Neural crest cell (in vitro differentiated cells): Measurements from ENCODE around the gene MAP3K19. TPM values are rescaled to one million over a fixed set of nuclear protein-coding genes. Genes with fewer than 3 reads are reported as not detected.

Source experiments
- DNase-seq: peaks from one replicate; pipeline ENCODE4 v3.0.0; 2021; ENCODE audit warnings: low read depth, mixed read lengths, low spot score
- H3K27ac Mint-ChIP-seq: one replicate; pipeline ENCODE4 v1.8.0; 2021; ENCODE audit warnings: mild to moderate bottlenecking, mixed read lengths; ENCODE audit not compliant: unreplicated experiment
- H3K27me3 Mint-ChIP-seq: 2 replicates; pipeline ENCODE4 v1.8.0; 2021; ENCODE audit warnings: low read depth, mild to moderate bottlenecking, mixed read lengths
- H3K36me3 Mint-ChIP-seq: 2 replicates; pipeline ENCODE4 v1.8.0; 2021; ENCODE audit warnings: low read depth, mild to moderate bottlenecking, mixed read lengths
- H3K4me1 Mint-ChIP-seq: 2 replicates; pipeline ENCODE4 v1.8.0; 2021; ENCODE audit warnings: mixed read lengths
- H3K4me3 Mint-ChIP-seq: one replicate; pipeline ENCODE4 v1.8.0; 2021; ENCODE audit warnings: mild to moderate bottlenecking, mixed read lengths
- H3K9me3 Mint-ChIP-seq: 2 replicates; pipeline ENCODE4 v1.8.0; 2021; ENCODE audit warnings: mixed read lengths
- total RNA-seq: library from RNA; stranded (reverse); gene quantifications from 2 replicates; pipeline ENCODE4 v1.2.1, GENCODE V29; 2021
- TF ChIP-seq, protein P1 (sequence below): fragments of 200-600 bp; sonication (generic); conservative IDR thresholded peaks from 2 replicates; pipeline ENCODE4 v1.5.0; 2021; ENCODE audit warnings: antibody characterized with exemption, mild to moderate bottlenecking

Gene MAP3K19
- total RNA-seq, 1 donor from 2014 or later: not detected

DNA sequence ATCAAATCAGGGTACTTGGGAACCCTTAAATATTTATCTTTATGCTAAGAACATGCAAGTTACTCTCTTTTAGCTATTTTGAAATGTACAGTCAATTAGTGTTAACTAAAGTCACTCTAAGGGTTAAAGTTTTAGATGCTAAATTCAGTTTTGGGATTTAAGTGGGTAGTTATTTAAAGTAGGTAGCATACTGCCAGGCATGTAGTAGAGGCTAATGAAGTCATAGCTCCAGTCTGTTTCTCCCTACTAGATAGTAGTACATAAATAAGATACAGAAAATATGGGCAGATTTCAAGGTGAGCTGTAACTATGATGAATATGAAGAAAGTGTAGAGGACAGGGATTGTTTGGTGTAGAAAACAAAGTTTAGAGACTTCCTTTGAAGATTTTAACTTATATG, 12.3 kb upstream of the MAP3K19 start:
- H3K36me3 Mint-ChIP-seq: peaks cover 34% of the 10 kb centered on the region
- H3K9me3 Mint-ChIP-seq: no peaks in the 10 kb centered on the region
- no peaks in the 10 kb centered on the region for H3K4me1 Mint-ChIP-seq
- no peak overlapping the region for H3K4me3 Mint-ChIP-seq
- no peak for DNase-seq
- no peaks in the 10 kb centered on the region for H3K27me3 Mint-ChIP-seq
- TF ChIP-seq, protein P1, sequence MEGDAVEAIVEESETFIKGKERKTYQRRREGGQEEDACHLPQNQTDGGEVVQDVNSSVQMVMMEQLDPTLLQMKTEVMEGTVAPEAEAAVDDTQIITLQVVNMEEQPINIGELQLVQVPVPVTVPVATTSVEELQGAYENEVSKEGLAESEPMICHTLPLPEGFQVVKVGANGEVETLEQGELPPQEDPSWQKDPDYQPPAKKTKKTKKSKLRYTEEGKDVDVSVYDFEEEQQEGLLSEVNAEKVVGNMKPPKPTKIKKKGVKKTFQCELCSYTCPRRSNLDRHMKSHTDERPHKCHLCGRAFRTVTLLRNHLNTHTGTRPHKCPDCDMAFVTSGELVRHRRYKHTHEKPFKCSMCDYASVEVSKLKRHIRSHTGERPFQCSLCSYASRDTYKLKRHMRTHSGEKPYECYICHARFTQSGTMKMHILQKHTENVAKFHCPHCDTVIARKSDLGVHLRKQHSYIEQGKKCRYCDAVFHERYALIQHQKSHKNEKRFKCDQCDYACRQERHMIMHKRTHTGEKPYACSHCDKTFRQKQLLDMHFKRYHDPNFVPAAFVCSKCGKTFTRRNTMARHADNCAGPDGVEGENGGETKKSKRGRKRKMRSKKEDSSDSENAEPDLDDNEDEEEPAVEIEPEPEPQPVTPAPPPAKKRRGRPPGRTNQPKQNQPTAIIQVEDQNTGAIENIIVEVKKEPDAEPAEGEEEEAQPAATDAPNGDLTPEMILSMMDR: no peak
- no peak overlapping the region for H3K27ac Mint-ChIP-seq

DNA sequence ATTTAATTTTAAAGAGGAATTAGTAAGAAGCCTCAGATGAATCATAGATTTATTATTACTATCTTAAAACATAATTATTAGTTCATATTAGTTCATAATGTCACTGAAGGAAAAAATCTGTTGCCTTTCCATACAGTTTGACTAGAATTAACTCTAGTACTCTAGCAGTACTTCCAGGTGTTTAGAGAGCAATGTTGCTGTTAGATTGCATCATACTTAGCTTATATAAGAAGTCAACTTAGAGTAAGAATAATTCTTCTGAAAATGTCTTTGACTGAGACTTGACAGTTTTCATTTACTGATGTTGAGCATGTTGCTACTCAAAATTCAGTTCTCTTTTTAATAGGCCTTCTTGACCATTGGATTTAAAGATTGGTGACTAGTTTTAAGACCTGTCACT, 9.5 kb upstream of the MAP3K19 start:
- peak overlapping the region; percentile 51 for H3K4me3 Mint-ChIP-seq
- DNase-seq: no peak
- TF ChIP-seq, protein P1: no peak
- no peak overlapping the region for H3K27ac Mint-ChIP-seq
- peaks cover 20% of the 10 kb centered on the region for H3K4me1 Mint-ChIP-seq
- peaks cover 14% of the 10 kb centered on the region for H3K36me3 Mint-ChIP-seq
- H3K27me3 Mint-ChIP-seq: no peaks in the 10 kb centered on the region
- no peaks in the 10 kb centered on the region for H3K9me3 Mint-ChIP-seq

DNA sequence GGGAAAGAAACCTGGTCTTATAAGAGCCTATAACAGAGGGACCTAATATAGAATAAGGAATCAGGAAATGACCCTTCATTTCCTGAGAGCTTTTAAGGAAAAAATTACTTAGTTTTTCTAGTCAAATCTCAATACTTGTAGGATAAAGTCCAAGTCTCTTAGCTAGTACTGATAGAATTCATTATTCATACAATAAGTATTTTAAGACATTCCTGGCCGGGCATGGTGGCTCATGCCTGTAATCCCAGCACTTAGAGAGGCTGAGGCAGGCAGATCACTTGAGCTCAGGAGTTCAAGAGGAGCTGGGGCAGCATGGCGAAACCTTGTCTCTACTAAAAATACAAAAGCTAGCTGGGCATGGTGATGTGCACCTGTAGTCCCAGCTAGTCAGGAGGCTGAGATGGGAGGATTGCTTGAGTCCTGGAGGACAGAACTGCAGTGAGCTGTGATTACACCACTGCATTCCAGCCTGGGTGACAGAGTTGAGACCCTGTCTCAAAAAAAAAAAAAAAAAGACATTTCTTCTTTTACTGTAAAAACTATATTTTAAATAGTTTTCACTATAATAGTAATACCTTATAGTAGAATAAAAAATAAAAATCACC, 8.0 kb upstream of the MAP3K19 start:
- peaks cover 5% of the 10 kb centered on the region for H3K36me3 Mint-ChIP-seq
- H3K9me3 Mint-ChIP-seq: no peaks in the 10 kb centered on the region
- DNase-seq: no peak
- H3K4me3 Mint-ChIP-seq: peak overlapping the region; percentile 35
- no peaks in the 10 kb centered on the region for H3K27me3 Mint-ChIP-seq
- peaks cover 21% of the 10 kb centered on the region for H3K4me1 Mint-ChIP-seq
- H3K27ac Mint-ChIP-seq: no peak overlapping the region
- TF ChIP-seq, protein P1: no peak

DNA sequence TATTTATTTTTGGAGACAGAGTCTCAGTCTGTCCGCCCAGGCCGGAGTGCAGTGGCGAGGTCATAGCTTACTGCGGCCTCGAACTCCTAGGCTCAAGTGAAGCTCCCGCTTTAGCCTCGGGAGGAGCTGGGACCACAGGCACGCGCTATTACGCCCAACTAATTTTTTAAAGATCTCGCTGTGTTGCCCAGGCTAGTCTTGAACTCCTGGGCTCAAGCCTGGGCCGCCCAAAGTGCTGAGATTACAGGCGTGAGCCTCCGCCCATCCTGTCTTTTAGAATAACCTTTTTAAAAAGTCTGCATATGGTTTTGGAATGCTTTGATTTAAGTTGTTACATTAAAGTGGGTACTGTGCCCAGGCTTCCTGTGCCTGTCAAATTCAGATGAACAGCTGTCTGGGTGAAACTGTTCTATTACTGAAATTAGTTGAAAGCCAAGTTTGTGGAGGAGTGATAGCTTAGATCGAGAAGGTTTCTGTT, 5.8 kb upstream of the MAP3K19 start:
- TF ChIP-seq, protein P1: no peak
- no peaks in the 10 kb centered on the region for H3K9me3 Mint-ChIP-seq
- peaks cover 26% of the 10 kb centered on the region for H3K4me1 Mint-ChIP-seq
- peaks cover 2% of the 10 kb centered on the region for H3K36me3 Mint-ChIP-seq
- H3K4me3 Mint-ChIP-seq: peak overlapping the region; percentile 97
- H3K27ac Mint-ChIP-seq: peak overlapping the region; percentile 99
- no peaks in the 10 kb centered on the region for H3K27me3 Mint-ChIP-seq
- DNase-seq: no peak

DNA sequence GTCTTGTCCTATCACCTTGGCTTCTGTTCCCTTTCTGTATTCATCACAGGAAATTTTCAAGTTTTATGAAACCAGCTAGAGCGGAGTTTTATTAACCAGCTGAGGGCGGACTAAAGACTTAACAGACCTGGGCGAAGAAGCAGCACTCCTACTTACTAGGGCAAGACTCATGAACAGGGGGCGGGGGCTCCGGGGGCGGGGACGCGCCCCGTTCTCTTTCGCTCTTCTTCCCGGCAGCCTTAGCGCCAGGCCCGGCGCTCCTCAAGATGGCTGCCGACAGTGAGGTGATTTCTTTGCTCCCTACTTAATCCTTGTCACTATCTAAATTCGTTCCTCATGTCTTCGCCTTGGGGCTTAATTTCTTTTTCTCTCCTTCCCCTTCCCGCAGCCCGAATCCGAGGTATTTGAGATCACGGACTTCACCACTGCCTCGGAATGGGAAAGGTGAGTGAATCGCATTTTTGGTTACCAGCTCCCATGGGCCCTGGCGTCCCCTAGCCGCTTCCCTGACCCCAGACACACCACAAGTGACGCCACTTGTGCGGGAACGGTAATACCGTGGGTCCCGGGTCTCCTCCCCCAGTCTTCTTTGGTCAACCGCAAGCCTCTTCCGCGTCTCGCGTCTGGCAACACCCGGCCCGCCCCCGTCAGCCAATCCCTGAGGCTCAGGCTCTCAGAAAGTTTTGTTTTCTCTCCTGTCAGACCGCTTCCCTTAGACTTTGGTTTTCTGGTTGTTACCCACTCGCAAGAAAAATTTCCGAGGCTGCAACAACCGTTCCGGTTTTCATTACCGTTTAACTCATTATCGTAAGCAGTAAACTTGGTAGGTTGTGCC, 5.0 kb upstream of the MAP3K19 start, which contains the start of gene RAB3GAP1:
Gene RAB3GAP1 (plus strand): TSS at position 251 of the 835 bp plus-strand sequence. CDS start 16 bp downstream, at position 267.
- H3K36me3 Mint-ChIP-seq: peaks cover 2% of the 10 kb centered on the region
- no peaks in the 10 kb centered on the region for H3K9me3 Mint-ChIP-seq
- peaks cover 33% of the 10 kb centered on the region for H3K4me1 Mint-ChIP-seq
- H3K27me3 Mint-ChIP-seq: no peaks in the 10 kb centered on the region
- peak within 1 kb of the TSS; percentile 97 for H3K4me3 Mint-ChIP-seq
- H3K27ac Mint-ChIP-seq: peak within 1 kb of the TSS; percentile 99
- peak; percentile 45 for DNase-seq
- TF ChIP-seq, protein P1: no peak
